CD14-positive monocyte (primary cell): ENCODE data around the gene FRMD4A. TPM values are rescaled to one million over a fixed set of nuclear protein-coding genes. Genes with fewer than 3 reads are reported as not detected.
A peak's percentile ranks its signal among the peaks of the same experiment; 100 is the strongest.

Experiments used
- DNase-seq, 3 donors: peaks; one replicate each; pipeline ENCODE4 v3.0.0-alpha.2; 2011 to 2022
- H2AFZ ChIP-seq: 2 replicates; pipeline ENCODE4 v1.6.0; 2012; ENCODE audit warnings: mild to moderate bottlenecking, low read depth, low read length, inconsistent platforms; ENCODE audit not compliant: insufficient read depth, poor library complexity, severe bottlenecking
- H3K27ac ChIP-seq, 2 donors: 1 replicate in 1 of 2; 2 replicates in 1 of 2; pipeline ENCODE4 v1.5.1; 2012 to 2013; ENCODE audit warnings: low read length in 2 of 2, control low read depth in 1 of 2, inconsistent platforms in 1 of 2, low read depth in 1 of 2, mild to moderate bottlenecking in 1 of 2
- H3K27me3 ChIP-seq, 2 donors: one replicate each; pipeline versions ENCODE4 v1.6.0 to v1.6.1; 2011 to 2013; ENCODE audit warnings: low read length in 2 of 2; ENCODE audit not compliant: control insufficient read depth in 2 of 2, insufficient read depth in 2 of 2
- H3K36me3 ChIP-seq, 2 donors: replicated peaks in 1 of 2; 1 replicate in 1 of 2; 2 replicates in 1 of 2; pipeline versions ENCODE4 v1.5.1 to v1.6.1; 2012 to 2013; ENCODE audit warnings: low read length in 2 of 2, control low read depth in 1 of 2, inconsistent platforms in 1 of 2, mild to moderate bottlenecking in 1 of 2; ENCODE audit not compliant: insufficient read depth in 2 of 2, control insufficient read depth in 1 of 2
- H3K4me1 ChIP-seq, 2 donors: 1 replicate in 1 of 2; 2 replicates in 1 of 2; pipeline versions ENCODE4 v1.5.1 to v1.6.1; 2012 to 2013; ENCODE audit warnings: low read length in 2 of 2, control low read depth in 1 of 2, inconsistent platforms in 1 of 2, mild to moderate bottlenecking in 1 of 2, moderate library complexity in 1 of 2; ENCODE audit not compliant: insufficient read depth in 2 of 2, control insufficient read depth in 1 of 2
- H3K4me2 ChIP-seq: replicated peaks from 2 replicates; pipeline ENCODE3; 2012; ENCODE audit warnings: low read length, moderate library complexity, mild to moderate bottlenecking; ENCODE audit not compliant: poor library complexity, severe bottlenecking; ENCODE audit errors: extremely low read depth
- H3K4me3 ChIP-seq, 3 experiments: fragments of 200-600 bp in 1 of 3; sonication (generic) in 1 of 3; replicated peaks in 1 of 3; 1 replicate in 2 of 3; 2 replicates in 1 of 3; pipeline ENCODE4 v1.5.1; 2011 to 2013; ENCODE audit warnings: low read length in 3 of 3, mild to moderate bottlenecking in 3 of 3, control low read depth in 2 of 3, low read depth in 2 of 3, inconsistent platforms in 1 of 3, moderate library complexity in 1 of 3
- H3K79me2 ChIP-seq: 2 replicates; pipeline ENCODE4 v1.6.0; 2012; ENCODE audit warnings: mild to moderate bottlenecking, control low read depth, inconsistent platforms, low read length, moderate library complexity; ENCODE audit not compliant: insufficient read depth
- H3K9ac ChIP-seq: 2 replicates; pipeline ENCODE4 v1.6.0; 2017; ENCODE audit warnings: low read length, mild to moderate bottlenecking; ENCODE audit not compliant: insufficient read depth, poor library complexity, severe bottlenecking
- H3K9me3 ChIP-seq, 2 donors: replicated peaks in 1 of 2; 1 replicate in 1 of 2; 2 replicates in 1 of 2; pipeline versions ENCODE4 v1.5.1 to v1.6.1; 2012 to 2013; ENCODE audit warnings: low read length in 2 of 2, control low read depth in 1 of 2; ENCODE audit not compliant: control insufficient read depth in 1 of 2, insufficient read depth in 1 of 2
- H4K20me1 ChIP-seq: 2 replicates; pipeline ENCODE4 v1.6.0; 2012; ENCODE audit warnings: mild to moderate bottlenecking, low read length, control low read depth, moderate library complexity; ENCODE audit not compliant: insufficient read depth
- H3K27ac Mint-ChIP-seq, 7 donors: one replicate each; pipeline ENCODE4 v1.8.0; 2020; ENCODE audit warnings: mild to moderate bottlenecking in 7 of 7, mixed read lengths in 7 of 7, moderate library complexity in 6 of 7, inconsistent platforms in 2 of 7
- H3K27me3 Mint-ChIP-seq, 3 donors: one replicate each; pipeline ENCODE4 v1.8.0; 2021 to 2022; ENCODE audit warnings: low read depth in 3 of 3, mild to moderate bottlenecking in 3 of 3, mixed read lengths in 3 of 3, moderate library complexity in 3 of 3, inconsistent platforms in 1 of 3
- H3K36me3 Mint-ChIP-seq, 2 donors: one replicate each; pipeline ENCODE4 v1.8.0; 2020; ENCODE audit warnings: mixed read lengths in 2 of 2, inconsistent platforms in 1 of 2, mild to moderate bottlenecking in 1 of 2
- H3K4me1 Mint-ChIP-seq: one replicate; pipeline ENCODE4 v1.8.0; 2020; ENCODE audit warnings: mild to moderate bottlenecking, mixed read lengths
- H3K4me3 Mint-ChIP-seq, 2 donors: one replicate each; pipeline ENCODE4 v1.8.0; 2020; ENCODE audit warnings: mild to moderate bottlenecking in 2 of 2, mixed read lengths in 2 of 2, moderate library complexity in 1 of 2
- H3K9me3 Mint-ChIP-seq, 7 donors: one replicate each; pipeline ENCODE4 v1.8.0; 2020 to 2022; ENCODE audit warnings: mixed read lengths in 7 of 7, mild to moderate bottlenecking in 6 of 7, moderate library complexity in 6 of 7, inconsistent platforms in 2 of 7
- CTCF ChIP-seq: fragments of 200-600 bp; IDR thresholded peaks from one replicate; pipeline ENCODE4 v1.8.0; 2022; ENCODE audit warnings: antibody characterized with exemption, mild to moderate bottlenecking
- WGBS: methylation state at CpG from one replicate; pipeline ENCODE4 v1.1.5; 2013; ENCODE audit warnings: missing lambda C conversion rate; ENCODE audit not compliant: insufficient coverage; 5-methylcytosine and 5-hydroxymethylcytosine counted together
- intact Hi-C, 2 donors: fragments of 100-400 bp; cut with micrococcal nuclease; formaldehyde crosslinking; loops; one replicate each; pipeline versions ENCODE4 v1.15.0 to v1.15.1; 2023
- polyA plus RNA-seq, 3 donors: library from polyadenylated mRNA; depleted of rRNA in 1 of 3; unstranded in 2 of 3; stranded (reverse) in 1 of 3; fragments of 300-500 nt in 2 of 3; fragments of >200 nt in 1 of 3; fragmentation: Illumina TruSeq in 2 of 3; gene quantifications; 1 replicate in 2 of 3; 2 replicates in 1 of 3; pipeline ENCODE4 v1.2.3, GENCODE V29; 2012 to 2021

Gene FRMD4A
- polyA plus RNA-seq, 3 donors: 0.12 TPM; not detected in 2

- H3K9me3 ChIP-seq: no peaks in the 10 kb centered on the region
- H3K36me3 ChIP-seq: no peaks in the 10 kb centered on the region
- H3K9me3 Mint-ChIP-seq: no peaks in the 10 kb centered on the region
- no peaks in the 10 kb centered on the region for H4K20me1 ChIP-seq
- TF ChIP-seq CTCF: no peak
- 94% methylated on average over 3 of the region's 7 CpGs for WGBS
- peak in 1 of 3 donors; percentile 32 for DNase-seq
- no peaks in the 10 kb centered on the region for H3K4me1 Mint-ChIP-seq
- H2AFZ ChIP-seq: no peak overlapping the region
- no peak overlapping the region for H3K4me3 ChIP-seq
- no peak overlapping the region for H3K27ac ChIP-seq
- no peaks in the 10 kb centered on the region for H3K27me3 ChIP-seq
- intact Hi-C loops: no loop called here
- no peak overlapping the region for H3K9ac ChIP-seq
- H3K4me3 Mint-ChIP-seq: no peak overlapping the region
- no peak overlapping the region for H3K4me2 ChIP-seq
- H3K36me3 Mint-ChIP-seq: no peaks in the 10 kb centered on the region
- H3K27ac Mint-ChIP-seq: no peak overlapping the region
- H3K27me3 Mint-ChIP-seq: peaks cover 0 to 4% (median 0%) of the 10 kb centered on the region in 3 donors
- H3K4me1 ChIP-seq: no peaks in the 10 kb centered on the region
- no peaks in the 10 kb centered on the region for H3K79me2 ChIP-seq
Measured at GRCh38 chr10:13984647-13985155, 346.0 kb downstream of the FRMD4A start.

- intact Hi-C loops: no loop called here
Measured at GRCh38 chr10:13983035-13983434, 347.7 kb downstream of the FRMD4A start.

More at GRCh38 chr10:13983035-13983434, 347.7 kb downstream of the FRMD4A start:
- Mint-ChIP-seq H3K4me1 (no peaks in the 10 kb centered on the region), H3K4me3 (no peak overlapping the region), H3K36me3 (no peaks in the 10 kb centered on the region), H3K27me3 (peaks cover 0 to 2% (median 0%) of the 10 kb centered on the region in 3 donors), H3K27ac (no peak overlapping the region), H3K9me3 (peaks cover 0 to 2% (median 0%) of the 10 kb centered on the region in 7 donors)
- H3K36me3 ChIP-seq: no peaks in the 10 kb centered on the region
- no peak overlapping the region for H3K4me3 ChIP-seq
- DNase-seq: no peak
- H3K4me2 ChIP-seq: no peak overlapping the region
- H2AFZ ChIP-seq: no peak overlapping the region
- peaks cover 0 to 2% of the 10 kb centered on the region in 2 donors for H3K27me3 ChIP-seq
- WGBS: 92% methylated on average over 4 of the region's 9 CpGs
- H3K79me2 ChIP-seq: no peaks in the 10 kb centered on the region
- no peak overlapping the region for H3K9ac ChIP-seq
- H3K27ac ChIP-seq: no peak overlapping the region
- H3K9me3 ChIP-seq: no peaks in the 10 kb centered on the region
- TF ChIP-seq CTCF: no peak
- no peaks in the 10 kb centered on the region for H4K20me1 ChIP-seq
- no peaks in the 10 kb centered on the region for H3K4me1 ChIP-seq
